K562 (cell line): ENCODE results near the gene CTSW. TPM values are rescaled to one million over a fixed set of nuclear protein-coding genes. Genes with fewer than 3 reads are reported as not detected.

Experiments
- BMI1 ChIP-seq: fragments of 150-350 bp; IDR thresholded peaks from 2 replicates; pipeline ENCODE4 v1.6.1; 2014; ENCODE audit warnings: low read length
- CBX5 ChIP-seq: IDR thresholded peaks from 2 replicates; pipeline ENCODE4 v1.6.1; 2014; ENCODE audit warnings: low read depth, borderline replicate concordance
- CHCHD3 ChIP-seq: fragments of 250-450 bp; sonication (Bioruptor Pico); IDR thresholded peaks from 2 replicates; pipeline ENCODE4 v2.1.2; 2022; ENCODE audit warnings: mild to moderate bottlenecking
- CHD1 ChIP-seq: fragments of 200-600 bp; sonication (generic); IDR thresholded peaks from one replicate; pipeline ENCODE4 v1.6.1; 2012; ENCODE audit warnings: mild to moderate bottlenecking, moderate library complexity, low read length, inconsistent platforms
- CREBBP ChIP-seq: IDR thresholded peaks from one replicate; pipeline ENCODE4 v1.6.1; 2012; ENCODE audit warnings: low read depth, mild to moderate bottlenecking, control low read depth, inconsistent platforms, low read length
- ETV1 ChIP-seq: fragments of 450-650 bp; conservative IDR thresholded peaks from 2 replicates; pipeline ENCODE4 v1.6.1; 2016; ENCODE audit warnings: missing genetic modification characterization, control low read depth, low read depth, missing compliant biosample characterization
- HMG20B ChIP-seq: fragments of 250-450 bp; sonication (Bioruptor Pico); IDR thresholded peaks from 2 replicates; pipeline ENCODE4 v1.5.0; 2021; ENCODE audit warnings: mild to moderate bottlenecking
- IRF1 ChIP-seq: sonication (generic); formaldehyde crosslinking; IDR thresholded peaks from 2 replicates; pipeline ENCODE4 v1.8.0; 2022; ENCODE audit warnings: missing genetic modification reagents, mild to moderate bottlenecking, borderline replicate concordance
- KDM2B ChIP-seq: fragments of 250-450 bp; sonication (Bioruptor Pico); IDR thresholded peaks from 2 replicates; pipeline ENCODE4 v1.8.0; 2021; ENCODE audit warnings: mild to moderate bottlenecking, moderate library complexity
- MTA3 ChIP-seq: fragments of 450-650 bp; formaldehyde crosslinking; IDR thresholded peaks from 2 replicates; pipeline ENCODE4 v1.6.1; 2017; ENCODE audit warnings: mild to moderate bottlenecking, borderline replicate concordance
- POLR2B ChIP-seq: fragments of 450-650 bp; IDR thresholded peaks from 2 replicates; pipeline ENCODE4 v1.6.1; 2018; ENCODE audit warnings: low read depth; ENCODE audit not compliant: partially characterized antibody
- RBM17 ChIP-seq: fragments of 200-400 bp; formaldehyde crosslinking; IDR thresholded peaks from 2 replicates; pipeline ENCODE4 v1.6.1; 2017; ENCODE audit warnings: low read depth, mild to moderate bottlenecking, low read length, borderline replicate concordance
- RBM39 ChIP-seq: fragments of 200-400 bp; formaldehyde crosslinking; optimal IDR thresholded peaks from 2 replicates; pipeline ENCODE3; 2018; ENCODE audit warnings: low read depth, low read length
- TAF1 ChIP-seq: IDR thresholded peaks from 2 replicates; pipeline ENCODE4 v1.6.1; 2011; ENCODE audit warnings: mild to moderate bottlenecking, low read length, moderate library complexity; ENCODE audit not compliant: insufficient read depth, control insufficient read depth, severe bottlenecking; ENCODE audit errors: extremely low read depth
- THRAP3 ChIP-seq: fragments of 450-650 bp; IDR thresholded peaks from 2 replicates; pipeline ENCODE4 v1.6.1; 2016; ENCODE audit warnings: mild to moderate bottlenecking, inconsistent platforms, borderline replicate concordance
- ZBTB49 ChIP-seq: sonication (generic); formaldehyde crosslinking; IDR thresholded peaks from 2 replicates; pipeline ENCODE4 v1.8.0; 2022; ENCODE audit warnings: missing genetic modification reagents, mild to moderate bottlenecking, borderline replicate concordance
- ZFPM2 ChIP-seq: fragments of 250-450 bp; sonication (Bioruptor Pico); IDR thresholded peaks from 2 replicates; pipeline ENCODE4 v1.5.1; 2022; ENCODE audit warnings: mild to moderate bottlenecking
- ZNF431 ChIP-seq: sonication (generic); formaldehyde crosslinking; IDR thresholded peaks from 2 replicates; pipeline ENCODE4 v1.8.0; 2022; ENCODE audit warnings: mild to moderate bottlenecking, missing genetic modification reagents
- ZNF668 ChIP-seq: fragments of 250-450 bp; sonication (Bioruptor Pico); IDR thresholded peaks from 2 replicates; pipeline ENCODE4 v1.8.0; 2022; ENCODE audit warnings: mild to moderate bottlenecking, inconsistent platforms
- ZNF696 ChIP-seq: fragments of 250-450 bp; sonication (Bioruptor Pico); conservative IDR thresholded peaks from 2 replicates; pipeline ENCODE4 v1.4.0; 2020; ENCODE audit warnings: mild to moderate bottlenecking, moderate library complexity
- ZNF77 ChIP-seq: fragments of 250-450 bp; sonication (Bioruptor Pico); IDR thresholded peaks from 2 replicates; pipeline ENCODE4 v1.5.0; 2020
- polyA plus RNA-seq, 8 experiments: library from polyadenylated mRNA; depleted of rRNA in 4 of 8; stranded (reverse) in 5 of 8; unstranded in 3 of 8; fragments of >200 nt; fragmentation: Nextera tagmentation in 2 of 8; fragmentation: Illumina TruSeq in 1 of 8; extraction: Ambion mirVana in 2 of 8; extraction: Trizol in 1 of 8; gene quantifications; 2 replicates each; pipeline versions ENCODE4 v1.2.1 to v1.2.3, GENCODE V29; 2011 to 2014; ENCODE audit warnings: inconsistent platforms in 1 of 8, missing spikeins in 1 of 8
- total RNA-seq, 7 experiments: library from RNA; depleted of rRNA in 6 of 7; stranded (reverse); fragments of >200 nt in 6 of 7; fragmentation: Illumina TruSeq in 2 of 7; extraction: Trizol in 2 of 7; gene quantifications; 2 replicates each; pipeline versions ENCODE4 v1.2.1 to v1.2.3, GENCODE V29; 2011 to 2021; ENCODE audit warnings: low replicate concordance in 1 of 7
- TF ChIP-seq, protein P1 (sequence below): fragments of 250-450 bp; sonication (Bioruptor Pico); IDR thresholded peaks from 2 replicates; pipeline ENCODE4 v1.4.0; 2020
- TF ChIP-seq, protein P2 (sequence below): conservative IDR thresholded peaks from 2 replicates; pipeline ENCODE4 v1.6.1; 2011; ENCODE audit warnings: low read depth, mild to moderate bottlenecking, low read length; ENCODE audit not compliant: control insufficient read depth

CTSW gene
- total and polyA plus RNA-seq, 9 of the 15 experiments (the other 6 are each of a cell fraction or from before 2014, with no cell fraction given) = 0.04 TPM; not detected in 8

- TF ChIP-seq, protein P1, sequence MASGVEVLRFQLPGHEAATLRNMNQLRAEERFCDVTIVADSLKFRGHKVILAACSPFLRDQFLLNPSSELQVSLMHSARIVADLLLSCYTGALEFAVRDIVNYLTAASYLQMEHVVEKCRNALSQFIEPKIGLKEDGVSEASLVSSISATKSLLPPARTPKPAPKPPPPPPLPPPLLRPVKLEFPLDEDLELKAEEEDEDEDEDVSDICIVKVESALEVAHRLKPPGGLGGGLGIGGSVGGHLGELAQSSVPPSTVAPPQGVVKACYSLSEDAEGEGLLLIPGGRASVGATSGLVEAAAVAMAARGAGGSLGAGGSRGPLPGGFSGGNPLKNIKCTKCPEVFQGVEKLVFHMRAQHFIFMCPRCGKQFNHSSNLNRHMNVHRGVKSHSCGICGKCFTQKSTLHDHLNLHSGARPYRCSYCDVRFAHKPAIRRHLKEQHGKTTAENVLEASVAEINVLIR (CRISPR knock-in tag) = no peak
- TF ChIP-seq ZNF431 = no peak
- TF ChIP-seq TAF1 = peak; percentile 36
- no peak for TF ChIP-seq ZNF668 (CRISPR knock-in tag)
- TF ChIP-seq ZNF696 = 0 out of 2 replicates have a peak, but pooled peaks have one; percentile 50
- no peak for TF ChIP-seq BMI1
- TF ChIP-seq CHCHD3 (CRISPR knock-in tag) = no peak
- no peak for TF ChIP-seq IRF1 (CRISPR knock-in tag)
- TF ChIP-seq, protein P2, sequence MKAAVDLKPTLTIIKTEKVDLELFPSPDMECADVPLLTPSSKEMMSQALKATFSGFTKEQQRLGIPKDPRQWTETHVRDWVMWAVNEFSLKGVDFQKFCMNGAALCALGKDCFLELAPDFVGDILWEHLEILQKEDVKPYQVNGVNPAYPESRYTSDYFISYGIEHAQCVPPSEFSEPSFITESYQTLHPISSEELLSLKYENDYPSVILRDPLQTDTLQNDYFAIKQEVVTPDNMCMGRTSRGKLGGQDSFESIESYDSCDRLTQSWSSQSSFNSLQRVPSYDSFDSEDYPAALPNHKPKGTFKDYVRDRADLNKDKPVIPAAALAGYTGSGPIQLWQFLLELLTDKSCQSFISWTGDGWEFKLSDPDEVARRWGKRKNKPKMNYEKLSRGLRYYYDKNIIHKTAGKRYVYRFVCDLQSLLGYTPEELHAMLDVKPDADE = peak; percentile 75; the same call in 1 of the 2 replicates
- TF ChIP-seq HMG20B (CRISPR knock-in tag) = no peak
- peak; percentile 59 for TF ChIP-seq RBM39
- TF ChIP-seq ZNF77 = 0 out of 2 replicates have a peak, but pooled peaks have one; percentile 70
- no peak for TF ChIP-seq CREBBP
- TF ChIP-seq CBX5 = no peak
- TF ChIP-seq ZFPM2 = no peak
- TF ChIP-seq ETV1 (tag) = peak; percentile 88
- TF ChIP-seq KDM2B (CRISPR knock-in tag) = no peak
- TF ChIP-seq RBM17 = no peak
- TF ChIP-seq POLR2B = peak; percentile 67
- peak; percentile 82; the same call in 1 of the 2 replicates for TF ChIP-seq THRAP3
- 0 out of 2 replicates have a peak, but pooled peaks have one; percentile 45 for TF ChIP-seq ZBTB49
- TF ChIP-seq CHD1 = peak; percentile 11
- TF ChIP-seq MTA3 = peak; percentile 58
These were observed 11.8 kb downstream of the CTSW start (continued) for GRCh38 chr11:65891219-65892136.
